GM18520 (cell line): ENCODE data around the gene SMYD3.
"Not testable (repeated sequence)": the region's sequence is repeated elsewhere in the genome, so short reads cannot be mapped to it uniquely, and the experiment has no call there.

Source experiments
- ATAC-seq: cut with Tn5 transposase; IDR thresholded peaks from one replicate; pipeline ENCODE4 v1.9.1; 2021; ENCODE audit not compliant: unreplicated experiment

The SMYD3 gene

GRCh38 chr1:245791410-245792312 lies 715.4 kb downstream of the SMYD3 start:
- no peak for ATAC-seq

GRCh38 chr1:245790441-245790840 lies 716.6 kb downstream of the SMYD3 start:
- ATAC-seq: no peak

GRCh38 chr1:245788886-245789285 lies 718.2 kb downstream of the SMYD3 start:
- ATAC-seq: no peak

GRCh38 chr1:245788269-245788668 lies 718.8 kb downstream of the SMYD3 start:
- ATAC-seq: no peak

- ATAC-seq: no peak
Measured at GRCh38 chr1:245786948-245787347, 720.1 kb downstream of the SMYD3 start.

- ATAC-seq: no peak
Measured at GRCh38 chr1:245779797-245780755, 727.0 kb downstream of the SMYD3 start.

- ATAC-seq: no peak
Measured at GRCh38 chr1:245777752-245778151, 729.3 kb downstream of the SMYD3 start.

- ATAC-seq: no peak
Measured at GRCh38 chr1:245776694-245777332, 730.3 kb downstream of the SMYD3 start.

GRCh38 chr1:245776139-245776538 lies 730.9 kb downstream of the SMYD3 start:
- ATAC-seq: no peak

GRCh38 chr1:245774931-245775330 lies 732.1 kb downstream of the SMYD3 start:
- ATAC-seq: not testable (repeated sequence)

GRCh38 chr1:245774196-245774595 lies 732.9 kb downstream of the SMYD3 start:
- no peak for ATAC-seq

- no peak for ATAC-seq
Measured at GRCh38 chr1:245773344-245773743, 733.7 kb downstream of the SMYD3 start.

- no peak for ATAC-seq
Measured at GRCh38 chr1:245772739-245773138, 734.3 kb downstream of the SMYD3 start.

- ATAC-seq: no peak
Measured at GRCh38 chr1:245772325-245772724, 734.8 kb downstream of the SMYD3 start.

- ATAC-seq: no peak
Measured at GRCh38 chr1:245771511-245772281, 735.4 kb downstream of the SMYD3 start.

GRCh38 chr1:245770156-245770555 lies 736.9 kb downstream of the SMYD3 start:
- ATAC-seq: no peak

GRCh38 chr1:245768596-245768995 lies 738.5 kb downstream of the SMYD3 start:
- ATAC-seq: no peak

- no peak for ATAC-seq
Measured at GRCh38 chr1:245765230-245766000, 741.7 kb downstream of the SMYD3 start.

- ATAC-seq: no peak
Measured at GRCh38 chr1:245763873-245764331, 743.2 kb downstream of the SMYD3 start.
